Stomach (tissue), 4 donors: ENCODE data around the gene KCNJ15.

Source experiments
- EP300 ChIP-seq: sonication (generic); formaldehyde crosslinking; IDR thresholded peaks from one replicate; pipeline ENCODE4 v1.6.1; 2017; ENCODE audit warnings: antibody characterized with exemption
- POLR2A ChIP-seq, 4 donors: fragments of 450-650 bp; IDR thresholded peaks; one replicate each; pipeline ENCODE4 v1.6.1; 2016; ENCODE audit warnings: antibody characterized with exemption in 4 of 4, control low read depth in 2 of 4, mild to moderate bottlenecking in 1 of 4, moderate library complexity in 1 of 4
- POLR2AphosphoS5 ChIP-seq, 3 donors: sonication (generic); formaldehyde crosslinking; IDR thresholded peaks; one replicate each; pipeline ENCODE4 v1.6.1; 2016; ENCODE audit warnings: antibody characterized with exemption in 3 of 3
- TF ChIP-seq, protein P1 (sequence below), 7 experiments: fragments of 450-650 bp in 4 of 7; fragments of 200-600 bp in 3 of 7; sonication (generic) in 3 of 7; IDR thresholded peaks; one replicate each; pipeline ENCODE4 v1.5.1; 2016 to 2019; ENCODE audit warnings: antibody characterized with exemption in 7 of 7, control low read depth in 2 of 7, mild to moderate bottlenecking in 1 of 7

DNA sequence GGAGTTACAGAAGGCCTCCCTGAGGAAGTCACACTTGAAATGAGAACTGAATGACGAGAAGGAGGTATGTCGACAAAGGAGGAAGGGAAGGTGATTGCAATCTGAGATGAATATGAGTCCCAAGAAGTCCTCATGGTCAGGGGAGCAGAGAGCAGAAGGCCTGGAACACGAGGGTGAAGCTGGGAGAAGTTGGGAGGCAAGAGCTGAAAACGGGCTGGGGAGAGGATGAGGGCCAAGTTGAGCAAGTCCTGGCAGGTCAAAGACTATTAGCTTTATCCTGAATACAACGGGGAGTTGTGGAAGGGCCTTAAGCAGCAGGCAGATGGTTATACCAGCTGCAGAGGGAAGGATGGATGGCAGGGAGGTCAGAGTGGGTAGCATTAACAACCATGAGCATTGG is 89.5 kb downstream of the KCNJ15 start:
- TF ChIP-seq POLR2A (IDR thresholded peaks at IDR 0.05) = no peak
- TF ChIP-seq, protein P1, sequence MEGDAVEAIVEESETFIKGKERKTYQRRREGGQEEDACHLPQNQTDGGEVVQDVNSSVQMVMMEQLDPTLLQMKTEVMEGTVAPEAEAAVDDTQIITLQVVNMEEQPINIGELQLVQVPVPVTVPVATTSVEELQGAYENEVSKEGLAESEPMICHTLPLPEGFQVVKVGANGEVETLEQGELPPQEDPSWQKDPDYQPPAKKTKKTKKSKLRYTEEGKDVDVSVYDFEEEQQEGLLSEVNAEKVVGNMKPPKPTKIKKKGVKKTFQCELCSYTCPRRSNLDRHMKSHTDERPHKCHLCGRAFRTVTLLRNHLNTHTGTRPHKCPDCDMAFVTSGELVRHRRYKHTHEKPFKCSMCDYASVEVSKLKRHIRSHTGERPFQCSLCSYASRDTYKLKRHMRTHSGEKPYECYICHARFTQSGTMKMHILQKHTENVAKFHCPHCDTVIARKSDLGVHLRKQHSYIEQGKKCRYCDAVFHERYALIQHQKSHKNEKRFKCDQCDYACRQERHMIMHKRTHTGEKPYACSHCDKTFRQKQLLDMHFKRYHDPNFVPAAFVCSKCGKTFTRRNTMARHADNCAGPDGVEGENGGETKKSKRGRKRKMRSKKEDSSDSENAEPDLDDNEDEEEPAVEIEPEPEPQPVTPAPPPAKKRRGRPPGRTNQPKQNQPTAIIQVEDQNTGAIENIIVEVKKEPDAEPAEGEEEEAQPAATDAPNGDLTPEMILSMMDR (IDR thresholded peaks at IDR 0.05) = no peak
- TF ChIP-seq EP300 = no peak
- TF ChIP-seq POLR2AphosphoS5 (IDR thresholded peaks at IDR 0.05) = no peak
